GM12872 (cell line): ENCODE results near the gene KANTR.
A peak's percentile ranks its signal among the peaks of the same experiment; 100 is the strongest.

ENCODE experiments used
- TF ChIP-seq, protein P1 (sequence below): IDR thresholded peaks from 3 replicates; pipeline ENCODE4 v1.5.1; 2011; ENCODE audit warnings: low read depth, mild to moderate bottlenecking, low read length, moderate library complexity; ENCODE audit not compliant: insufficient read depth

Gene KANTR

DNA sequence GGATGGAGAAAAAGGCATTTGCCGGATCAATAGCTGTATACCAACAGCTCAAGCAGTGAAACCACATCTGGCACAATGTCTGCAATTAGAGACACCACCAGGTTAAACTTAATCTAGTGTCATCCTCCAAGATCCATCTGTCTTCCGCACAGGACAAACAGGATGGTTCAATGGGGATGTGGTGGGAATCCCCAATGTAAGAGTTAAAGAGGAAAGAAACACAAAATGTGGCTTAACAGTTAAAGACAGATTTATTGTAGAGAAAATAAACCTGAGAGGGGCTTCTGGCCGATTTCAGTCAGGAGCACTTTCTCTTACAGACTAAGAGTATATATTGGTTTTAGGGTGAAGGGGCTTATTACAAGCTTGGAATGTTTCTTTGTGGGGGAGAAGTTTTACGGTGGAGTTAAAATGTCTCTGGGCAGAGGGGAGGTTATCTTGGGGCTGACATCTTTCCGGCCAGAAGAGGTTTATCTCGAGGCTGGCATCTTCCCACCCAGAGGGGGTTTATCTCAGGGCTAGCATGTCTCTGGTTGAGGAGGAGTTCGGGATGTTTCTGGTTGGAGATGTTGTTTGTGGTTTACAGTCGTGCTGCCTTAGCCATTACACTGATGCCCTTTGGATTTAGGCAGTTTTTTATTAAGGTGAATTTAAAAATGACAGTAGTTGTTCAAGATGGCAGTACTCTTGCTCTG lies 61.7 kb downstream of the KANTR start:
- TF ChIP-seq, protein P1, sequence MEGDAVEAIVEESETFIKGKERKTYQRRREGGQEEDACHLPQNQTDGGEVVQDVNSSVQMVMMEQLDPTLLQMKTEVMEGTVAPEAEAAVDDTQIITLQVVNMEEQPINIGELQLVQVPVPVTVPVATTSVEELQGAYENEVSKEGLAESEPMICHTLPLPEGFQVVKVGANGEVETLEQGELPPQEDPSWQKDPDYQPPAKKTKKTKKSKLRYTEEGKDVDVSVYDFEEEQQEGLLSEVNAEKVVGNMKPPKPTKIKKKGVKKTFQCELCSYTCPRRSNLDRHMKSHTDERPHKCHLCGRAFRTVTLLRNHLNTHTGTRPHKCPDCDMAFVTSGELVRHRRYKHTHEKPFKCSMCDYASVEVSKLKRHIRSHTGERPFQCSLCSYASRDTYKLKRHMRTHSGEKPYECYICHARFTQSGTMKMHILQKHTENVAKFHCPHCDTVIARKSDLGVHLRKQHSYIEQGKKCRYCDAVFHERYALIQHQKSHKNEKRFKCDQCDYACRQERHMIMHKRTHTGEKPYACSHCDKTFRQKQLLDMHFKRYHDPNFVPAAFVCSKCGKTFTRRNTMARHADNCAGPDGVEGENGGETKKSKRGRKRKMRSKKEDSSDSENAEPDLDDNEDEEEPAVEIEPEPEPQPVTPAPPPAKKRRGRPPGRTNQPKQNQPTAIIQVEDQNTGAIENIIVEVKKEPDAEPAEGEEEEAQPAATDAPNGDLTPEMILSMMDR, result no peak

DNA sequence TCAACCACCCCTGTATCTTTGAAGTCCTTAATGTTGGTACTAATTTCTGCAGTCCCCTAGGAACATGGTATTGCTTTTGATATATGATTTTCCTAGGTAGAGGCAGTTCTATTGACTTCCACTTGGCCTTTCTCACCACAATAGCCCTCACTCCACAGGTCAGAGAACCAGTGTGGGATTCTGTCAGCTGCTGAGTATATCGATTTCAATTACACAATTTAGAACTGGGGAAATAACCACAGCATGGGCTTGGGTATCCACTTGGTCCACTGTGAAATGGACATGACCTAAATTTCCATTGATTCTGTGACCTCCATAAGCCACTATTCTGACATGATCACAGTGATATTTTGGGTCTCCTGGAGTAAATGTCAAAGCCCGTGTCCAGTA lies 62.3 kb downstream of the KANTR start:
- TF ChIP-seq, protein P1, result no peak

DNA sequence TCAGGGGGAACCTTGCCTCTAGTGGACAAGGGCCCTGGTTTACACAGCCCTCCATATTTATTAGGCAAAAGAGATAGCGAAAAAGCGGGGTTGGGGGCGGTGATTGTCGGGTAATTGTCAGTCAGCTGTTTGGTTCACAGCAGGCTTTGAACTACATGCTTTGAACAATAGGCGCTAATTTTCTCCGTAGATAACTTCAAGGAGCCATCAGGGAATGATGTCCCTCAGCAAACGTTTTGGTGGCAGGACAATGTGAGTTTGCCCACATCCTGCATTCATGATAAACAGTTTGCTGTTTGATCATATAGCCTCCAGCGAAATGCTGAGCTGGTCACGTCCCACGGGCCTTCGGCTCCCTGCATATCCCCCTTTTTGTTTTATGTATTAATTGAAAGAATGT lies 65.2 kb downstream of the KANTR start:
- TF ChIP-seq, protein P1, result no peak

DNA sequence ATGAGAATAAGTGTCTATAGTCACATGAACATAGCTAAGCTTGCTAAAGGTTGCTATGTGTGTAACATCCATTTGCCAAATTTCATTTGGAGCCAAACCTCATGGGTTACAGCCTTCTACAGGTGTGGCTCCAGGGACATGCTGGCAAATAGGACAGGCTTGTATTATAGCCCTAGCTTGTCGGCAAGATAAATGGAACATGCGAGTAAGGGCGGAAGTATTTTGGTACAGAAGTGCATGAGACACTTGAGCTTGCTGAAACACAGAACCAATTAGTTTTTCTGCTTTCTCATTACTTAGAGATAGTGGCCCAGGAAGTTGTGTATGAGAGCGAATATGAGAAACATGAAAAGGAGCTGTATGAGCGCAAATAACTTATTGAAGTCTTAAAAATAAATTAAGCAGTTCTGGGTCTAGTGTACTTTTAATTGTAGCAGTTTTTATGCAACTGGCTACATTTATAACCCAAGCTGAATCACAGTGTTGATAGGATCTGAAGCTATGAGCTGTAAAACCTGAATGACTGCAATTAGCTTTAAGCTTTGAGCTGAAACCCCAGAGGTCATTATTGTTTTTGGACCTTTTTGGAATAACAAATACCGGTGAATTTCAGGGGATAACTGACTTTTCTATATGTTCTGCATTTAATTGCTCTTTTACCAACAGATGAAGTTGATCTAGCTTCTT lies 66.5 kb downstream of the KANTR start:
- TF ChIP-seq, protein P1, result no peak

DNA sequence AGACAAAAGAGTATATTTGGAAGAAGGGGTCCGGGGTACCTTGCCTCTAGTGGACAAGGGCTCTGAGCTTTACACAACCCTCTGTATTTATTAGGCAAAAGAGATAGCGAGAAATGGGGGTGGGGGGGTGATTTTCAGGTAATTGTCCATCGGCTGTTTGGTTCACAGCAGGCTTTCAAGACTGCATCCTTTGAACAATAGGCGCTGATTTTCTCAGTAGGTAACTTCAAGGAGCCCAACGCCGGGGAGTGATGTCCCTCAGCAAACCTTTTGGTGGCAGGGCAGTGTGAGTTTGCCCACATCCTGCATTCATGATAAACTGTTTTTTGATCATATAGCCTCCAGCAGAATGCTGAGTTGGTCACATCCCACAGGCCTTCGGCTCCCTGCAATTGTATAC lies 69.5 kb downstream of the KANTR start:
- TF ChIP-seq, protein P1, result no peak

DNA sequence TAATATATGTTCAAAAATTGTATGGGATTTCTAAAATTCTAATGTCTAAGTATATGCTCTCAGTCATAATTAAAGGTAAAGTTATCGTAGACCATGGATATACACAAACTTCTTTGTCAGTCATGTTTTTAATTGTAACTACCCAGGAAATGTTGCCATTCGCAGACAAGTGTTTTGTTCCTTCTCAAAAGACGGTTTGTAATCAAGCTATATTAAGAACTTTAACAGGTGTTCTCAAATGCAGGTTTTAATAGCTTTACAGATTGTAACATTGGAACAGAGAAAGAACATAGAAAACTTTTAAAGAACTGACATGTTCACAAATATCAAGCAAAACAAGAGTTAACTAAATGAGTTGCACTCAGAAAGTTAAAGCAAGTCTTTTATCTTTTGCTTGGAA lies 72.2 kb downstream of the KANTR start:
- TF ChIP-seq, protein P1, result no peak

DNA sequence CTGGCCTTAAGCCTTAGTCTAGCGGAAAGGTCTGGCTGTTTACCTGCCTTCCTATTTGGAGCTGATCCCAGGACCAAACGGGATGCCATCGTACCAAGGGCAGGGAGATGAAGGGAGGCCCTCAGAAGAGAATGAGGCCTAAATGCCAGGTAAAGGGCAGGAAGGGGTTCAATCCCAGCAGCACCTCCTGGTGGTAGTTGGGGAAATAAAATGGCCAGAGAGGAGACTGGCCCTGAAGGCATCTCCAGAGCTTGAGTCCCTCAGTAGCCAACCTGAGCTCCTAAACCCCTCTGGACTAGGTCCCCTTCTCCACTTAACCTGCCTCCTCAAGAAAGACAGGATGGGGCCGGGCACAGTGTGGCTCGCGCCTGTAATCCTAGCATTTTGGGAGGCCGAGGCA lies 77.4 kb downstream of the KANTR start:
- TF ChIP-seq, protein P1, result 0 out of 3 replicates have a peak, but pooled peaks have one; percentile 13
